ENCODE measurements around the gene C16orf92. TPM values are rescaled to one million over a fixed set of nuclear protein-coding genes. Genes with fewer than 3 reads are reported as not detected.

Gene C16orf92
- total RNA-seq, 1 experiment from 2014 or later = not detected

- DNase-seq (ENCODE audit: low spot score) = no peak
- Histone ChIP-seq H3K4me3 (ENCODE audit: low read depth, low read length, poor library complexity, severe bottlenecking) (peak within 1 kb of the TSS; percentile 39), H3K4me1 (ENCODE audit: insufficient read depth, low read length, poor library complexity, severe bottlenecking) (no peaks in the 10 kb centered on the region), H3K36me3 (ENCODE audit: insufficient read depth, low read length, poor library complexity, severe bottlenecking) (no peaks in the 10 kb centered on the region), H3K27ac (ENCODE audit: low read depth, low read length, poor library complexity, severe bottlenecking) (no peak within 1 kb of the TSS), H3K27me3 (replicated peaks; ENCODE audit: insufficient read depth, low read depth, low read length, poor library complexity) (no peaks in the 10 kb centered on the region), H3K9me3 (ENCODE audit: low read depth, low read length, poor library complexity, severe bottlenecking) (no peaks in the 10 kb centered on the region)
- intact Hi-C loops (cut with micrococcal nuclease; ENCODE audit: unreplicated experiment) = no loop called here
- TF ChIP-seq EZH2 (IDR thresholded peaks at IDR 0.05; ENCODE audit: borderline replicate concordance, low read depth, low read length, poor library complexity, severe bottlenecking) (no peak), CTCF (conservative IDR thresholded peaks at IDR 0.05; ENCODE audit: low read depth, low read length) (no peak)
- no TSS peak for BruUV-seq (replicated peaks)
- POLR2A ChIA-PET (ENCODE audit: low non-redundant PET) = interaction anchor here (0.5 kb wide), 1 partner anchor 419 kb away, joined by 4 read pairs; no protein-coding TSS in a partner anchor
- CTCF ChIA-PET = interaction anchor here (0.5 to 1.1 kb wide), 5 partner anchors 22 to 330 kb away, joined by 3 to 5 read pairs (median 3); a partner anchor contains a TSS
Observed at GRCh38 chr16:30030841-30031413, 7.9 kb downstream of the C16orf92 start, which contains the start of gene TLCD3B. TSS of gene TLCD3B (minus strand) at chr16:30031271. CDS start at chr16:30030527, 744 bp downstream.

GRCh38 chr16:30031477-30031918 is 8.5 kb downstream of the C16orf92 start:
- Histone ChIP-seq H3K9me3 (ENCODE audit: low read depth, low read length, poor library complexity, severe bottlenecking) (no peaks in the 10 kb centered on the region), H3K27ac (ENCODE audit: low read depth, low read length, poor library complexity, severe bottlenecking) (no peak overlapping the region), H3K4me1 (ENCODE audit: insufficient read depth, low read length, poor library complexity, severe bottlenecking) (no peaks in the 10 kb centered on the region), H3K27me3 (replicated peaks; ENCODE audit: insufficient read depth, low read depth, low read length, poor library complexity) (no peaks in the 10 kb centered on the region), H3K4me3 (ENCODE audit: low read depth, low read length, poor library complexity, severe bottlenecking) (peak overlapping the region; percentile 39), H3K36me3 (ENCODE audit: insufficient read depth, low read length, poor library complexity, severe bottlenecking) (no peaks in the 10 kb centered on the region)
- intact Hi-C loops (cut with micrococcal nuclease; ENCODE audit: unreplicated experiment) = no loop called here
- ChIA-PET POLR2A (ENCODE audit: low non-redundant PET) (no interaction called here), CTCF (interaction anchor here (1.1 to 1.5 kb wide), 2 partner anchors 21 to 331 kb away, joined by 3 to 11 read pairs; a partner anchor contains a TSS)
- BruUV-seq (replicated peaks) = no TSS peak
- no peak for TF ChIP-seq EZH2 (IDR thresholded peaks at IDR 0.05; ENCODE audit: borderline replicate concordance, low read depth, low read length, poor library complexity, severe bottlenecking)
- no peak for TF ChIP-seq CTCF (conservative IDR thresholded peaks at IDR 0.05; ENCODE audit: low read depth, low read length)
- DNase-seq (ENCODE audit: low spot score) = no peak

- H3K27me3 ChIP-seq (replicated peaks; ENCODE audit: insufficient read depth, low read depth, low read length, poor library complexity) = no peaks in the 10 kb centered on the region
- no TSS peak for BruUV-seq (replicated peaks)
- DNase-seq (ENCODE audit: low spot score) = peak; percentile 85
- POLR2A ChIA-PET (ENCODE audit: low non-redundant PET) = interaction anchor here (0.9 kb wide), 1 partner anchor 225 kb away, joined by 17 read pairs; no protein-coding TSS in a partner anchor
- H3K9me3 ChIP-seq (ENCODE audit: low read depth, low read length, poor library complexity, severe bottlenecking) = no peaks in the 10 kb centered on the region
- TF ChIP-seq EZH2 (IDR thresholded peaks at IDR 0.05; ENCODE audit: borderline replicate concordance, low read depth, low read length, poor library complexity, severe bottlenecking) (no peak), CTCF (conservative IDR thresholded peaks at IDR 0.05; ENCODE audit: low read depth, low read length) (peak; percentile 94)
- CTCF ChIA-PET = interaction anchor here (0.5 to 1.5 kb wide), 7 partner anchors 9 to 341 kb away, joined by 3 to 11 read pairs (median 4); a partner anchor contains a TSS
- no peaks in the 10 kb centered on the region for H3K4me1 ChIP-seq (ENCODE audit: insufficient read depth, low read length, poor library complexity, severe bottlenecking)
- no peak overlapping the region for H3K4me3 ChIP-seq (ENCODE audit: low read depth, low read length, poor library complexity, severe bottlenecking)
- H3K27ac ChIP-seq (ENCODE audit: low read depth, low read length, poor library complexity, severe bottlenecking) = no peak overlapping the region
- no peaks in the 10 kb centered on the region for H3K36me3 ChIP-seq (ENCODE audit: insufficient read depth, low read length, poor library complexity, severe bottlenecking)
- intact Hi-C loops (cut with micrococcal nuclease; ENCODE audit: unreplicated experiment) = no loop called here
Observed at GRCh38 chr16:30032083-30032819, 9.3 kb downstream of the C16orf92 start.

All from A673 (cell line).